HG03378 (cell line): ENCODE measurements around the gene CNTRL.

ENCODE experiments used
- ATAC-seq: cut with Tn5 transposase; IDR thresholded peaks from one replicate; pipeline ENCODE4 v1.9.1; 2021; ENCODE audit warnings: mild to moderate bottlenecking, moderate library complexity; ENCODE audit not compliant: unreplicated experiment

The CNTRL gene

DNA sequence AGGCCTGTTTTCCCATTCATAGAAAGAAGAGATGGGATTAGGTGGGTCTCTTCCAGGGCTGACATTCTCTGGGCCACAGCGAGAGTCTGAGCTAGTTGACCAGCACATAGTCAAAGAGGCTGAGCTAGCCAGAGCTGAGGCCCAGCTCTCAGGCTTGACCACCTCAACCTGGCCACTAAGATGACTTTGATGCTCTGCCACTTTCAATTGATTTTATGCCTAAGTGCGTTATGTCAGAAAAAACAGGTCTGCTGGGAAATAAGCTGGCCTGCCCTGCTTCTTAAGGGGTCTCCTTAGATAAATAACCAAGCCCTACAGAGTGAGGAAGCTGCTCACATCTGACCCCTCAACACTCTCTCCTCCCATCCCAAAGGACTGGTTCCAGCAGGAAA lies 146.9 kb downstream of the CNTRL start:
- ATAC-seq = no peak

DNA sequence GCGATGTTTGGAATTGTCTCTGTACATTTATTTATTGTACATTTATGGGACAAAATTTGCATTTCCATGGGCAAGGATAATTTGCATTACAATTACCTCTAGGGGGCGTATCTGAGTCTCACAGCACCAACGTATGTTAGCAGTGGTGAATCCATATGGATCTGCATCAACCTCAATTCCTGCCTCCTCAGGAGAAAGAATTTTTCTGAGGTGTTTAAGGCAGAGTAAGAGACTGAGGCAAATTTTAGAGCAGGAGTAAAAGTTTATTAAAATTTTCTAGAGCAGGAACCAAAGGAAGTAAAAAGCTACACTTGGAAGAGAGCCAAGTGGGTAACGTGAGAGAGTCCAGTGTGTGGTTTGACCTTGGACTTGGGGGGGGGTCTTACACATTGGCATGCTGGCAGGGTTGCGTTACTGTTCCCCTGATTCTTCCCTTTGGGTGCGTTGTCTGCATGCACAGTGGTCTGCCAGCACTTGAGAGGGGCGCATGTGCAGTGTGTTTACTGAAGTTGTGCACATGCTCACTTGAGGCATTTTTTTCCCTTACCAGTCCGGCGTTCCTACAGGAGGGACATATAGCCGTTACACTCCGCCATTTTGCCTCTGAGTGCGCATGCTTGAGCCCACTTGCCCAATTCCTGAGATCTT lies 147.9 kb downstream of the CNTRL start:
- no peak for ATAC-seq

DNA sequence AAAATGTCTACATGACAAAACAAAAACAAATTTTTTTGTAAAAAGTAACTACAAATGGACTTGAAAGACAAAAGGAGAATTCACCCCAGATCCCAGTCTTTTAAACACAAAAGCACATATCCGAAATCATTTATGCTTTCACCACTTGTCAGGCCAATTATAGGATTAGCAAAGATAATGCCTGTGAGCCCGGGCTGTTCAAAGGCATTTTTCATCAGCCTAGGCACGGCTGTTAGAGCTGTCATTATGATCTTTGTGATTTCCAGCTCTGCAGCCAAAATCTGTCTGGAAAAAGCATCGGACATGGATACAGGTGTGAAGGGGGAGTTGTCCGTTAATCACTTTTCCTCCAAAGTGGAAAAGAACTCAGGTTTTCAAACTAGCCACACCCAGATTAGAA lies 150.5 kb downstream of the CNTRL start:
- ATAC-seq = no peak

DNA sequence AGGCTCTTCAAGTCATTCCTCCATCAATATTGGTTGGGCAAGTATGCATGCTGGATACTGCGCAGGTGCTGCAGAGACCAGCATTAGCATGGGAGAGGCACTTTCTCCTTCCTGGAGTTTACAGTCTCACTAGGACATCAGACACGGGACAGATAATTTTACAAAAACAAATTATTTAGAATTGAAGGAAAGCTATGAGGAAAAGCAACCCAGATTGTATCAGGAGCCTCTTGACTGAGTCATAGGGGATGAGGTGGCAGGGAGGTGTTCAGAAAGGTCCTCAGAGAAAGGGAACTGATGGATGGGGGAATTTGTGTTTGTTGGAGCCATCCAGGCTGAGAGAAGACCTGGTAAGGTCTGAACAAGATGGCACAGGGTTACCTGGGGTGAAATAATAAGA lies 151.4 kb downstream of the CNTRL start:
- no peak for ATAC-seq
